GM13976 (cell line): Measurements from ENCODE around the gene EPS8.

Source experiments
- DNase-seq: peaks from one replicate; pipeline ENCODE4 v3.0.0; 2012; ENCODE audit warnings: low spot score
- CTCF ChIP-seq: IDR thresholded peaks from 2 replicates; pipeline ENCODE4 v1.5.1; 2012; ENCODE audit warnings: borderline replicate concordance, mild to moderate bottlenecking; ENCODE audit not compliant: insufficient read depth; ENCODE audit errors: extremely low read depth, missing control alignments, control extremely low read depth
- in situ Hi-C: fragments of 300-500 bp; cut with MboI; formaldehyde crosslinking; loops from one replicate; pipeline ENCODE4 v1.12.0; 2022; ENCODE audit warnings: low sequenced_read_pairs, mixed read lengths, inconsistent platforms; ENCODE audit not compliant: unreplicated experiment

Gene EPS8

GRCh38 chr12:15815730-15816129 lies 26.5 kb upstream of the EPS8 start:
- no peak for TF ChIP-seq CTCF
- in situ Hi-C loops = no loop called here
- no peak for DNase-seq

GRCh38 chr12:15811214-15812127 lies 22.3 kb upstream of the EPS8 start:
- in situ Hi-C loops = no loop called here
- TF ChIP-seq CTCF = no peak
- no peak for DNase-seq

- TF ChIP-seq CTCF = no peak
- in situ Hi-C loops = no loop called here
- no peak for DNase-seq
These were observed 19.5 kb upstream of the EPS8 start for GRCh38 chr12:15808652-15809051.

GRCh38 chr12:15808250-15808649 lies 19.1 kb upstream of the EPS8 start:
- in situ Hi-C loops = no loop called here
- TF ChIP-seq CTCF = no peak
- DNase-seq = no peak

GRCh38 chr12:15806826-15807225 lies 17.6 kb upstream of the EPS8 start:
- TF ChIP-seq CTCF = no peak
- no peak for DNase-seq
- in situ Hi-C loops = no loop called here

GRCh38 chr12:15801770-15802744 lies 12.9 kb upstream of the EPS8 start:
- in situ Hi-C loops = no loop called here
- TF ChIP-seq CTCF = no peak
- DNase-seq = no peak
